GM23338 (cell line): ENCODE data around the gene HOXA11.

Source experiments
- NANOG ChIP-seq: IDR thresholded peaks from 2 replicates; pipeline ENCODE4 v1.6.1; 2016; ENCODE audit warnings: antibody characterized with exemption, borderline replicate concordance
- TF ChIP-seq, protein P1 (sequence below), 2 experiments: fragments of 200-600 bp in 1 of 2; sonication (generic) in 1 of 2; conservative IDR thresholded peaks; 2 replicates each; pipeline versions ENCODE4 v1.5.1 to v1.6.1; 2016 to 2017; ENCODE audit warnings: antibody characterized with exemption in 2 of 2, low read depth in 2 of 2, mild to moderate bottlenecking in 2 of 2, moderate library complexity in 1 of 2

- TF ChIP-seq, protein P1, sequence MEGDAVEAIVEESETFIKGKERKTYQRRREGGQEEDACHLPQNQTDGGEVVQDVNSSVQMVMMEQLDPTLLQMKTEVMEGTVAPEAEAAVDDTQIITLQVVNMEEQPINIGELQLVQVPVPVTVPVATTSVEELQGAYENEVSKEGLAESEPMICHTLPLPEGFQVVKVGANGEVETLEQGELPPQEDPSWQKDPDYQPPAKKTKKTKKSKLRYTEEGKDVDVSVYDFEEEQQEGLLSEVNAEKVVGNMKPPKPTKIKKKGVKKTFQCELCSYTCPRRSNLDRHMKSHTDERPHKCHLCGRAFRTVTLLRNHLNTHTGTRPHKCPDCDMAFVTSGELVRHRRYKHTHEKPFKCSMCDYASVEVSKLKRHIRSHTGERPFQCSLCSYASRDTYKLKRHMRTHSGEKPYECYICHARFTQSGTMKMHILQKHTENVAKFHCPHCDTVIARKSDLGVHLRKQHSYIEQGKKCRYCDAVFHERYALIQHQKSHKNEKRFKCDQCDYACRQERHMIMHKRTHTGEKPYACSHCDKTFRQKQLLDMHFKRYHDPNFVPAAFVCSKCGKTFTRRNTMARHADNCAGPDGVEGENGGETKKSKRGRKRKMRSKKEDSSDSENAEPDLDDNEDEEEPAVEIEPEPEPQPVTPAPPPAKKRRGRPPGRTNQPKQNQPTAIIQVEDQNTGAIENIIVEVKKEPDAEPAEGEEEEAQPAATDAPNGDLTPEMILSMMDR (conservative IDR thresholded peaks at IDR 0.05; ENCODE audit: low read depth in 2 of 2), result no peak
- TF ChIP-seq NANOG, result no peak
Measured at GRCh38 chr7:27175626-27176523, 9.2 kb downstream of the HOXA11 start.
